ENCODE results near the gene ATP8B4.

DNA sequence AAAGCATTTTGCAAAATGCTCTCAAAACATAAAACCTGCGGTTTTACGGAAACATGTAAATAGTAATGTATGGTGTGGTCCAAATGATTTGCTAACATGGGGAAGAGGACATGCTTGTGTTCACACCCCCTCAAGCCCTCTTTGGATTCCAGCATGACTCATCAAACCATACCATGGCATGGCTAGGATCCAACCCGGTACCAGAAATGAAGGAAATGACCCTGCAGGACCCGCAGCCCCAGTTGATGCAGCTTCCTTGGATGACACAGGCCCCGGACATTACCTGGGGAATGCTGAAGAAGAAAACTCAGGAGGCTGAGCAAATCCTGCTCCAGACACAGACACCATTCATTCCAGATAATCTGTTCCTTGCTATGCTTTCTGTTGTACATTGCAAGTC lies 275.3 kb downstream of the ATP8B4 start:
- TF ChIP-seq POLR2A (IDR thresholded peaks at IDR 0.05) (no peak), POLR2AphosphoS5 (IDR thresholded peaks at IDR 0.05) (no peak), EP300 (IDR thresholded peaks at IDR 0.05) (no peak)
- TF ChIP-seq, protein P1, sequence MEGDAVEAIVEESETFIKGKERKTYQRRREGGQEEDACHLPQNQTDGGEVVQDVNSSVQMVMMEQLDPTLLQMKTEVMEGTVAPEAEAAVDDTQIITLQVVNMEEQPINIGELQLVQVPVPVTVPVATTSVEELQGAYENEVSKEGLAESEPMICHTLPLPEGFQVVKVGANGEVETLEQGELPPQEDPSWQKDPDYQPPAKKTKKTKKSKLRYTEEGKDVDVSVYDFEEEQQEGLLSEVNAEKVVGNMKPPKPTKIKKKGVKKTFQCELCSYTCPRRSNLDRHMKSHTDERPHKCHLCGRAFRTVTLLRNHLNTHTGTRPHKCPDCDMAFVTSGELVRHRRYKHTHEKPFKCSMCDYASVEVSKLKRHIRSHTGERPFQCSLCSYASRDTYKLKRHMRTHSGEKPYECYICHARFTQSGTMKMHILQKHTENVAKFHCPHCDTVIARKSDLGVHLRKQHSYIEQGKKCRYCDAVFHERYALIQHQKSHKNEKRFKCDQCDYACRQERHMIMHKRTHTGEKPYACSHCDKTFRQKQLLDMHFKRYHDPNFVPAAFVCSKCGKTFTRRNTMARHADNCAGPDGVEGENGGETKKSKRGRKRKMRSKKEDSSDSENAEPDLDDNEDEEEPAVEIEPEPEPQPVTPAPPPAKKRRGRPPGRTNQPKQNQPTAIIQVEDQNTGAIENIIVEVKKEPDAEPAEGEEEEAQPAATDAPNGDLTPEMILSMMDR (IDR thresholded peaks at IDR 0.05), result no peak

Measured in upper lobe of left lung (tissue), 4 donors.